ENCODE measurements around the gene MEF2B.

The MEF2B gene

GRCh38 chr19:19096641-19097627 is 73.1 kb downstream of the MEF2B start:
- no peak for DNase-seq

DNA sequence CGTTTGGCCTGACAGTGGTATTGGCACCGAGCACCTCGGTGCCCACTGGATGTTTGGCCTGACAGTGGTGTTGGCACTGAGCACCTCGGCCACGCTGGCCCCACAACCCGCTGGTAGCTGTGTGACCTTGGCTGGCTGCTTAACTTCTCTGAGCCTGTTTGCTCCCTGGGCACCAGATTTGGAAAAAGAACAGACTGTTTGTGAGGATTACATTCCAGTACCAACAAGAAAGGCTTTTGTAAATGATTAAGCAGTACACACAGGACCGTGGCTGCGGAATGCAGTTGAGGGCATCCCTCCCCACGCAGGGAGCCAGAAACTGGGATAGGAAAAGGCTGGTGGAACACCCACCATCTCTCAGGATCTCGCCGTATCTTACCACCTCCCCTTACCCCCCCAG is 74.4 kb downstream of the MEF2B start:
- DNase-seq: no peak
